GM18867 (cell line): ENCODE measurements around the gene BEST3.
"Not testable (repeated sequence)": the region's sequence is repeated elsewhere in the genome, so short reads cannot be mapped to it uniquely, and the experiment has no call there.

Source experiments
- ATAC-seq: cut with Tn5 transposase; IDR thresholded peaks from one replicate; pipeline ENCODE4 v1.9.1; 2021; ENCODE audit warnings: mild to moderate bottlenecking, moderate library complexity; ENCODE audit not compliant: unreplicated experiment

Gene BEST3

GRCh38 chr12:69604275-69604674, 94.8 kb downstream of the BEST3 start:
- ATAC-seq = not testable (repeated sequence)
